BLaER1 (cell line): ENCODE measurements around the gene CD180.

Experiments
- H3K27ac ChIP-seq: shearing (Covaris generic); formaldehyde crosslinking; 2 replicates; pipeline ENCODE4 v1.8.1; 2022
- H3K27me3 ChIP-seq: shearing (Covaris generic); formaldehyde crosslinking; 2 replicates; pipeline ENCODE4 v1.8.1; 2022
- H3K36me3 ChIP-seq: shearing (Covaris generic); formaldehyde crosslinking; 2 replicates; pipeline ENCODE4 v1.8.1; 2022
- H3K4me1 ChIP-seq: shearing (Covaris generic); formaldehyde crosslinking; 2 replicates; pipeline ENCODE4 v1.8.1; 2022
- H3K4me2 ChIP-seq: shearing (Covaris generic); formaldehyde crosslinking; 2 replicates; pipeline ENCODE4 v1.8.1; 2022
- H3K4me3 ChIP-seq: shearing (Covaris generic); formaldehyde crosslinking; 2 replicates; pipeline ENCODE4 v1.8.1; 2022
- H3K9ac ChIP-seq: shearing (Covaris generic); formaldehyde crosslinking; 2 replicates; pipeline ENCODE4 v1.8.1; 2022
- H3K9me3 ChIP-seq: shearing (Covaris generic); formaldehyde crosslinking; 2 replicates; pipeline ENCODE4 v1.8.1; 2022
- H4K20me1 ChIP-seq: shearing (Covaris generic); formaldehyde crosslinking; 2 replicates; pipeline ENCODE4 v1.8.1; 2022
- Cebpa-rat ChIP-seq: shearing (Covaris generic); IDR thresholded peaks from 2 replicates; pipeline ENCODE4 v1.8.1; 2022

Gene CD180

DNA sequence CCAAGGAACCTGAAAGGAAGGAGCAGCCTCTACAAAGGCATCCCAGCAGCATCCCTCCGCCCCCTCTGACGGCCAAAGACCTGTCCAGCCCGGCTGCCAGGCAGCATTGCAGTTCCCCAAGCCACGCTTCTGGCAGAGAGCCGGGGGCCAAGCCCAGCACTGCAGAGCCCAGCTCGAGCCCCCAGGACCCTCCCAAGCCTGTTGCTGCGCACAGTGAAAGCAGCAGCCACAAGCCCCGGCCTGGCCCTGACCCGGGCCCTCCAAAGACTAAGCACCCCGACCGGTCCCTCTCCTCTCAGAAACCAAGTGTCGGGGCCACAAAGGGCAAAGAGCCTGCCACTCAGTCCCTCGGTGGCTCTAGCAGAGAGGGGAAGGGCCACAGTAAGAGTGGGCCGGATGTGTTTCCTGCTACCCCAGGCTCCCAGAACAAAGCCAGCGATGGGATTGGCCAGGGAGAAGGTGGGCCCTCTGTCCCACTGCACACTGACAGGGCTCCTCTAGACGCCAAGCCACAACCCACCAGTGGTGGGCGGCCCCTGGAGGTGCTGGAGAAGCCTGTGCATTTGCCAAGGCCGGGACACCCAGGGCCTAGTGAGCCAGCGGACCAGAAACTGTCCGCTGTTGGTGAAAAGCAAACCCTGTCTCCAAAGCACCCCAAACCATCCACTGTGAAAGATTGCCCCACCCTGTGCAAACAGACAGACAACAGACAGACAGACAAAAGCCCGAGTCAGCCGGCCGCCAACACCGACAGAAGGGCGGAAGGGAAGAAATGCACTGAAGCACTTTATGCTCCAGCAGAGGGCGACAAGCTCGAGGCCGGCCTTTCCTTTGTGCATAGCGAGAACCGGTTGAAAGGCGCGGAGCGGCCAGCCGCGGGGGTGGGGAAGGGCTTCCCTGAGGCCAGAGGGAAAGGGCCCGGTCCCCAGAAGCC, 30.8 kb downstream of the CD180 start:
- Histone ChIP-seq H3K9me3 (peaks cover 16% of the 10 kb centered on the region), H3K36me3 (peaks cover 48% of the 10 kb centered on the region), H3K4me2 (no peak overlapping the region), H3K4me1 (no peaks in the 10 kb centered on the region), H4K20me1 (no peaks in the 10 kb centered on the region), H3K27me3 (no peaks in the 10 kb centered on the region), H3K9ac (no peak overlapping the region), H3K4me3 (no peak overlapping the region), H3K27ac (no peak overlapping the region)
- TF ChIP-seq Cebpa-rat, result no peak

DNA sequence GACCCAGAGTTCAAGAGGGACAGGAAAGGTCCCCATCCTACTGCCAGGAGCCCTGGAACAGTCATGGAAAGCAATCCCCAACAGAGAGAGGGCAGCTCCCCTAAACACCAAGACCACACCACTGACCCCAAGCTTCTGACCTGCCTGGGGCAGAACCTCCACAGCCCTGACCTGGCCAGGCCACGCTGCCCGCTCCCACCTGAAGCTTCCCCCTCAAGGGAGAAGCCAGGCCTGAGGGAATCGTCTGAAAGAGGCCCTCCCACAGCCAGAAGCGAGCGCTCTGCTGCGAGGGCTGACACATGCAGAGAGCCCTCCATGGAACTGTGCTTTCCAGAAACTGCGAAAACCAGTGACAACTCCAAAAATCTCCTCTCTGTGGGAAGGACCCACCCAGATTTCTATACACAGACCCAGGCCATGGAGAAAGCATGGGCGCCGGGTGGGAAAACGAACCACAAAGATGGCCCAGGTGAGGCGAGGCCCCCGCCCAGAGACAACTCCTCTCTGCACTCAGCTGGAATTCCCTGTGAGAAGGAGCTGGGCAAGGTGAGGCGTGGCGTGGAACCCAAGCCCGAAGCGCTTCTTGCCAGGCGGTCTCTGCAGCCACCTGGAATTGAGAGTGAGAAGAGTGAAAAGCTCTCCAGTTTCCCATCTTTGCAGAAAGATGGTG, 31.6 kb downstream of the CD180 start:
- TF ChIP-seq Cebpa-rat, result no peak
- peaks cover 48% of the 10 kb centered on the region for H3K36me3 ChIP-seq
- no peak overlapping the region for H3K4me3 ChIP-seq
- no peaks in the 10 kb centered on the region for H4K20me1 ChIP-seq
- H3K27ac ChIP-seq, result no peak overlapping the region
- no peak overlapping the region for H3K9ac ChIP-seq
- H3K27me3 ChIP-seq, result no peaks in the 10 kb centered on the region
- peaks cover 16% of the 10 kb centered on the region for H3K9me3 ChIP-seq
- no peaks in the 10 kb centered on the region for H3K4me1 ChIP-seq
- H3K4me2 ChIP-seq, result no peak overlapping the region

DNA sequence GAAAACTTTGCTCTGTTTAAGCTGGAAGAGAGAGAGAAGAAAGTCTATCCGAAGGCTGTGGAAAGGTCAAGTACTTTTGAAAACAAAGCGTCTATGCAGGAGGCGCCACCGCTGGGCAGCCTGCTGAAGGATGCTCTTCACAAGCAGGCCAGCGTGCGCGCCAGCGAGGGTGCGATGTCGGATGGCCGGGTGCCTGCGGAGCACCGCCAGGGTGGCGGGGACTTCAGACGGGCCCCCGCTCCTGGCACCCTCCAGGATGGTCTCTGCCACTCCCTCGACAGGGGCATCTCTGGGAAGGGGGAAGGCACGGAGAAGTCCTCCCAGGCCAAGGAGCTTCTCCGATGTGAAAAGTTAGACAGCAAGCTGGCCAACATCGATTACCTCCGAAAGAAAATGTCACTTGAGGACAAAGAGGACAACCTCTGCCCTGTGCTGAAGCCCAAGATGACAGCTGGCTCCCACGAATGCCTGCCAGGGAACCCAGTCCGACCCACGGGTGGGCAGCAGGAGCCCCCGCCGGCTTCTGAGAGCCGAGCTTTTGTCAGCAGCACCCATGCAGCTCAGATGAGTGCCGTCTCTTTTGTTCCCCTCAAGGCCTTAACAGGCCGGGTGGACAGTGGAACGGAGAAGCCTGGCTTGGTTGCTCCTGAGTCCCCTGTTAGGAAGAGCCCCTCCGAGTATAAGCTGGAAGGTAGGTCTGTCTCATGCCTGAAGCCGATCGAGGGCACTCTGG, 32.6 kb downstream of the CD180 start:
- H3K27ac ChIP-seq, result no peak overlapping the region
- no peak overlapping the region for H3K4me2 ChIP-seq
- peaks cover 16% of the 10 kb centered on the region for H3K9me3 ChIP-seq
- H3K4me1 ChIP-seq, result no peaks in the 10 kb centered on the region
- H3K4me3 ChIP-seq, result no peak overlapping the region
- no peaks in the 10 kb centered on the region for H3K27me3 ChIP-seq
- H4K20me1 ChIP-seq, result no peaks in the 10 kb centered on the region
- H3K36me3 ChIP-seq, result peaks cover 48% of the 10 kb centered on the region
- no peak for TF ChIP-seq Cebpa-rat
- no peak overlapping the region for H3K9ac ChIP-seq

DNA sequence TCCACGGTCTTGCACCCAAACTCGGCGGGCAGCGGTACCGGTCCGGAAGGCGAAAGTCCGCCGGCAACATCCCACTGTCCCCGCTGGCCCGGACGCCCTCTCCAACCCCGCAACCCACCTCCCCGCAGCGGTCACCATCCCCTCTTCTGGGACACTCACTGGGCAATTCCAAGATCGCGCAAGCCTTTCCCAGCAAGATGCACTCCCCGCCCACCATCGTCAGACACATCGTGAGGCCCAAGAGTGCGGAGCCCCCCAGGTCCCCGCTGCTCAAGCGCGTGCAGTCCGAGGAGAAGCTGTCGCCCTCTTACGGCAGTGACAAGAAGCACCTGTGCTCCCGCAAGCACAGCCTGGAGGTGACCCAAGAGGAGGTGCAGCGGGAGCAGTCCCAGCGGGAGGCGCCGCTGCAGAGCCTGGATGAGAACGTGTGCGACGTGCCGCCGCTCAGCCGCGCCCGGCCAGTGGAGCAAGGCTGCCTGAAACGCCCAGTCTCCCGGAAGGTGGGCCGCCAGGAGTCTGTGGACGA, 33.3 kb downstream of the CD180 start:
- Histone ChIP-seq H3K9me3 (peaks cover 16% of the 10 kb centered on the region), H3K9ac (no peak overlapping the region)

DNA sequence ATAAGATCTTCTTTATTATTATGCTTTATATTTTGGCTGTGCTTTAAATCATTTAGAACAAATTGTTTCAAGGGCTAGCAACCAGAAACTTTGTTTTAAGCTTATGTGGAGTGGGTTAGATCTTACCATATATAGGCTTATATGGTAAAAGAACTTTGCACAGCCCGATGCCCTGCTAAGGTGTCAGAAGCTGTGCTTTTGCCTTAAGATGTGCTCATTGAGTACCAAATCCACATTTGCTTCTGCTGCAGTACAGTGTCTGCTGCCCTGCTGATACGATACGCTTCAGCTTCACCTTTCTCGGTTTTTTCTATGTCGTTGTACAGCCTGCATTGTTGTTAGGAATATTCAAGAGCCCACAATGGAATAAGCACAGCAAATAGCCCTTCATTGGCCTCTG, 34.8 kb downstream of the CD180 start:
- Histone ChIP-seq H3K4me3 (no peak overlapping the region), H3K4me1 (peaks cover 5% of the 10 kb centered on the region; the same call in 1 of the 2 replicates), H3K27me3 (no peaks in the 10 kb centered on the region), H3K4me2 (no peak overlapping the region), H4K20me1 (no peaks in the 10 kb centered on the region), H3K27ac (no peak overlapping the region), H3K9me3 (peaks cover 16% of the 10 kb centered on the region), H3K9ac (no peak overlapping the region), H3K36me3 (peaks cover 45% of the 10 kb centered on the region)
- no peak for TF ChIP-seq Cebpa-rat

More for the DNA sequence above, 33.3 kb downstream of the CD180 start:
- Histone ChIP-seq H3K36me3 (peaks cover 48% of the 10 kb centered on the region), H4K20me1 (no peaks in the 10 kb centered on the region), H3K27ac (no peak overlapping the region), H3K27me3 (no peaks in the 10 kb centered on the region), H3K4me3 (no peak overlapping the region), H3K4me2 (no peak overlapping the region), H3K4me1 (no peaks in the 10 kb centered on the region)
- TF ChIP-seq Cebpa-rat, result no peak

DNA sequence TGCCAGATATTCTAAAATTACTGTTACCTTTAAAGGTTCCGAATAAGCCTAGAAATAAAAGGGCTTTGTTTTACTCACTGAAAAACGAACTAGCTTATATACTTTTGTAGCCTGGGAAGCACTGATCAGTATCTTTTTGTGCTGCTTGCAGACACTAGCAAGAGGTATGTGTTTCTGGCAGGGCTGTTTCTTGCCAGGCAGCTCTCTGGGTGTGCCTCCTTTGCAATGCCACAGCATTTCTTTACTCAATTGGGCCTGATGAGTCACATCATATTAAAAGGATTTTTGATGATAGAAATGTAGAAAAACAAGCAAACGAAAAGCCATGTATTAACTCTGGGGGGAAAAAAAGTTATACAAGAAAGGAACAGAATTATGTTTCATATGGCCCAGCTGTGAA, 35.6 kb downstream of the CD180 start:
- no peaks in the 10 kb centered on the region for H3K27me3 ChIP-seq
- no peaks in the 10 kb centered on the region for H4K20me1 ChIP-seq
- peaks cover 15% of the 10 kb centered on the region for H3K9me3 ChIP-seq
- no peak overlapping the region for H3K9ac ChIP-seq
- no peak overlapping the region for H3K27ac ChIP-seq
- H3K4me3 ChIP-seq, result no peak overlapping the region
- peaks cover 5% of the 10 kb centered on the region; the same call in 1 of the 2 replicates for H3K4me1 ChIP-seq
- no peak overlapping the region for H3K4me2 ChIP-seq
- no peak for TF ChIP-seq Cebpa-rat
- peaks cover 40% of the 10 kb centered on the region for H3K36me3 ChIP-seq

DNA sequence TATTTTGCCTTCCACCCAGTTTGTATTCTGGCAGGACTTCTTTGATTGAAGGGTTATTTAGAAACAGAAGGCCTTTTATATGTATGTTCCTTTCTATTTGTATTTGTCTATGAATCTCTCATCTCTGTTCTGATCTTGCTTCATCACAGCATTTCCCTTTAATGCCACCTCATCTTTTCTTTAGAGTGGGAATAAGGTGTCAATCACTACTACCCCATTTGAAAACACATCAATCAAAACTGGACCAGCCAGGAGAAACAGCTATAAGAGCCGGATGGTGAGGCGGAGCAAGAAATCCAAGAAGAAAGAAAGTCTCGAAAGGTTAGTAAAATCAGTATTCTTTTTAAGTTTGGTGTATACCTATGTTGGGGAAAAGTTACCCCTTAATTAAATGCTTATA, 36.3 kb downstream of the CD180 start:
- Histone ChIP-seq H3K4me2 (no peak overlapping the region), H3K4me3 (no peak overlapping the region)

DNA sequence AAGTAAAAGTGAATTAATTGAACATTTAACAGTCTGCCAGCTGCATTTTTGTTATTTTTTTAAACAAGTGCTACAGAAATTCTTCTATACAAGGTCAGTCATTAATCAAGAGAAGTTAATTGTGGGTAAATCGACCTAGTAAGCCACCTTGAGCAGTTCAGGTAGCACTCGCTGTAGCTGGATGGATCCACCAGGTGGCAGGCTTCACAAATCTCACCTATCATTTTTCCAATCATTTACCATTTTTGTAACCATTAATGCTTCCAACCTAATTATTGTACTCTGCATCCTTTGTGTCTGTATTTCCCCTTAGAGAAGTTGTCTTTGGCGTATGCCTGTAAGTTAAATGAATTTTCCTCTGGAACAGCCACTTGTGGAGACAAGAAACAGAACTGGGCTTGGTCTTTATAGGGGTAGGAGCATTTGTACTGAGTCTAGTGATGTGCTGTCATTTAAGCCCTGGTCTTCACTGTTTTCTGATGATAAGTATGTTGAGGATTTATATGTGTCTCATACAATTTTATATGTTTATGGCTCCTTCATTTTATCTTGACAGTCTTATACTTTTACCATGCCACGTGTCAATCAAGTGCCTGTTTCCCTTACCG, 39.5 kb downstream of the CD180 start:
- H3K4me3 ChIP-seq, result no peak overlapping the region
- TF ChIP-seq Cebpa-rat, result no peak

More for the DNA sequence above, 36.3 kb downstream of the CD180 start:
- Histone ChIP-seq H3K36me3 (peaks cover 40% of the 10 kb centered on the region), H3K9ac (no peak overlapping the region), H3K9me3 (peaks cover 8% of the 10 kb centered on the region; the same call in 1 of the 2 replicates), H3K4me1 (peaks cover 5% of the 10 kb centered on the region; the same call in 1 of the 2 replicates), H4K20me1 (no peaks in the 10 kb centered on the region), H3K27me3 (no peaks in the 10 kb centered on the region), H3K27ac (no peak overlapping the region)
- no peak for TF ChIP-seq Cebpa-rat

More for the DNA sequence above, 39.5 kb downstream of the CD180 start:
- no peaks in the 10 kb centered on the region for H4K20me1 ChIP-seq
- H3K9ac ChIP-seq, result no peak overlapping the region
- no peaks in the 10 kb centered on the region for H3K27me3 ChIP-seq
- no peaks in the 10 kb centered on the region for H3K9me3 ChIP-seq
- H3K4me1 ChIP-seq, result peaks cover 5% of the 10 kb centered on the region; the same call in 1 of the 2 replicates
- peaks cover 30% of the 10 kb centered on the region for H3K36me3 ChIP-seq
- no peak overlapping the region for H3K4me2 ChIP-seq
- H3K27ac ChIP-seq, result no peak overlapping the region
